IPS-18a (cell line): ENCODE data around the gene FAM72B.
"Not testable (repeated sequence)": the region's sequence is repeated elsewhere in the genome, so short reads cannot be mapped to it uniquely, and the experiment has no call there.

Experiments used
- H3K27ac ChIP-seq: one replicate; pipeline ENCODE4 v1.5.1; 2013; ENCODE audit warnings: low read length
- H3K27me3 ChIP-seq: one replicate; pipeline ENCODE4 v1.6.1; 2013; ENCODE audit warnings: mild to moderate bottlenecking, low read length; ENCODE audit not compliant: control insufficient read depth, insufficient read depth
- H3K36me3 ChIP-seq: one replicate; pipeline ENCODE4 v1.6.1; 2013; ENCODE audit warnings: low read depth, low read length; ENCODE audit not compliant: control insufficient read depth
- H3K4me1 ChIP-seq: one replicate; pipeline ENCODE4 v1.6.1; 2013; ENCODE audit warnings: low read depth, low read length; ENCODE audit not compliant: control insufficient read depth
- H3K4me3 ChIP-seq: one replicate; pipeline ENCODE4 v1.5.1; 2013; ENCODE audit warnings: low read length
- H3K9ac ChIP-seq: one replicate; pipeline ENCODE4 v1.6.1; 2013; ENCODE audit warnings: mild to moderate bottlenecking, low read length, moderate library complexity
- H3K9me3 ChIP-seq: one replicate; pipeline ENCODE4 v1.6.1; 2013; ENCODE audit warnings: low read depth, low read length; ENCODE audit not compliant: control insufficient read depth

The FAM72B gene

GRCh38 chr1:121192512-121192911 lies 8.4 kb upstream of the FAM72B start:
- H3K27ac ChIP-seq, H3K27me3 ChIP-seq, H3K9me3 ChIP-seq, H3K36me3 ChIP-seq, H3K9ac ChIP-seq, H3K4me1 ChIP-seq, H3K4me3 ChIP-seq: not testable (repeated sequence)

- H3K4me1 ChIP-seq, H3K4me3 ChIP-seq, H3K27me3 ChIP-seq, H3K9ac ChIP-seq, H3K27ac ChIP-seq, H3K36me3 ChIP-seq, H3K9me3 ChIP-seq: not testable (repeated sequence)
Measured at GRCh38 chr1:121187914-121188313, 3.8 kb upstream of the FAM72B start.

GRCh38 chr1:121186191-121186590 lies 2.1 kb upstream of the FAM72B start:
- H3K36me3 ChIP-seq, H3K27ac ChIP-seq, H3K27me3 ChIP-seq, H3K9ac ChIP-seq, H3K9me3 ChIP-seq, H3K4me3 ChIP-seq, H3K4me1 ChIP-seq: not testable (repeated sequence)

GRCh38 chr1:121185140-121185708 lies 1.1 kb upstream of the FAM72B start:
- H3K27me3 ChIP-seq, H3K9ac ChIP-seq, H3K9me3 ChIP-seq, H3K4me1 ChIP-seq, H3K27ac ChIP-seq, H3K36me3 ChIP-seq: not testable (repeated sequence)
- H3K4me3 ChIP-seq: peak overlapping the region; percentile 39

- H3K4me1 ChIP-seq, H3K9ac ChIP-seq, H3K9me3 ChIP-seq, H3K36me3 ChIP-seq, H3K27me3 ChIP-seq, H3K27ac ChIP-seq: not testable (repeated sequence)
- peak overlapping the region; percentile 50 for H3K4me3 ChIP-seq
Measured at GRCh38 chr1:121183867-121184266, 273 bp downstream of the FAM72B start.

GRCh38 chr1:121178197-121178596 lies 5.9 kb downstream of the FAM72B start:
- not testable (repeated sequence) for H3K27ac ChIP-seq, H3K9ac ChIP-seq, H3K4me1 ChIP-seq, H3K9me3 ChIP-seq, H3K4me3 ChIP-seq, H3K36me3 ChIP-seq, H3K27me3 ChIP-seq

GRCh38 chr1:121176649-121177048 lies 7.5 kb downstream of the FAM72B start:
- not testable (repeated sequence) for H3K27ac ChIP-seq, H3K4me1 ChIP-seq, H3K9me3 ChIP-seq, H3K4me3 ChIP-seq, H3K9ac ChIP-seq, H3K36me3 ChIP-seq, H3K27me3 ChIP-seq

GRCh38 chr1:121168152-121168668 lies 15.9 kb downstream of the FAM72B start:
- H3K9ac ChIP-seq, H3K27me3 ChIP-seq, H3K27ac ChIP-seq, H3K4me3 ChIP-seq, H3K4me1 ChIP-seq, H3K9me3 ChIP-seq, H3K36me3 ChIP-seq: not testable (repeated sequence)

- H3K4me1 ChIP-seq, H3K9ac ChIP-seq, H3K4me3 ChIP-seq, H3K36me3 ChIP-seq, H3K27me3 ChIP-seq, H3K9me3 ChIP-seq, H3K27ac ChIP-seq: not testable (repeated sequence)
Measured at GRCh38 chr1:121167225-121167738, 16.9 kb downstream of the FAM72B start.

- not testable (repeated sequence) for H3K4me1 ChIP-seq, H3K36me3 ChIP-seq, H3K9ac ChIP-seq, H3K27ac ChIP-seq, H3K27me3 ChIP-seq, H3K4me3 ChIP-seq, H3K9me3 ChIP-seq
Measured at GRCh38 chr1:121165296-121165695, 18.8 kb downstream of the FAM72B start.

- not testable (repeated sequence) for H3K27ac ChIP-seq, H3K4me3 ChIP-seq, H3K27me3 ChIP-seq, H3K9ac ChIP-seq, H3K4me1 ChIP-seq, H3K36me3 ChIP-seq, H3K9me3 ChIP-seq
Measured at GRCh38 chr1:121163850-121164757, 20.0 kb downstream of the FAM72B start.
